Measurements from ENCODE around the gene BAX. TPM values are rescaled to one million over a fixed set of nuclear protein-coding genes. Genes with fewer than 3 reads are reported as not detected.

BAX gene
- total RNA-seq, 1 donor from 2014 or later, result 127 TPM

- Histone ChIP-seq H3K36me3 (no peaks in the 10 kb centered on the region), H3K27me3 (no peaks in the 10 kb centered on the region), H3K9me3 (no peaks in the 10 kb centered on the region), H3K4me3 (no peak overlapping the region), H3K4me1 (peaks cover 7% of the 10 kb centered on the region), H3K27ac (no peak overlapping the region)
- ATAC-seq, result no peak
- no peak for DNase-seq
- no peak for TF ChIP-seq CTCF (IDR thresholded peaks at IDR 0.05)
- intact Hi-C loops (cut with DNase I), result no loop called here
Observed at GRCh38 chr19:48938256-48938655, 16.4 kb upstream of the BAX start.

- no peak for ATAC-seq
- no peak for TF ChIP-seq CTCF (IDR thresholded peaks at IDR 0.05)
- Histone ChIP-seq H3K27ac (no peak overlapping the region), H3K4me3 (no peak overlapping the region), H3K9me3 (no peaks in the 10 kb centered on the region), H3K27me3 (no peaks in the 10 kb centered on the region), H3K4me1 (no peaks in the 10 kb centered on the region), H3K36me3 (no peaks in the 10 kb centered on the region)
- intact Hi-C loops (cut with DNase I), result no loop called here
- DNase-seq, result no peak
Observed at GRCh38 chr19:48940902-48941301, 13.8 kb upstream of the BAX start.

GRCh38 chr19:48943081-48943480, 11.6 kb upstream of the BAX start:
- no peaks in the 10 kb centered on the region for H3K36me3 ChIP-seq
- ATAC-seq (no peak), DNase-seq (no peak)
- TF ChIP-seq CTCF (IDR thresholded peaks at IDR 0.05), result no peak
- H3K27ac ChIP-seq, result no peak overlapping the region
- intact Hi-C loops (cut with DNase I), result no loop called here
- H3K4me3 ChIP-seq, result no peak overlapping the region
- H3K9me3 ChIP-seq, result no peaks in the 10 kb centered on the region
- H3K4me1 ChIP-seq, result no peaks in the 10 kb centered on the region
- H3K27me3 ChIP-seq, result no peaks in the 10 kb centered on the region

- no peaks in the 10 kb centered on the region for H3K4me1 ChIP-seq
- no peak for DNase-seq
- no peak overlapping the region for H3K4me3 ChIP-seq
- no peaks in the 10 kb centered on the region for H3K27me3 ChIP-seq
- intact Hi-C loops (cut with DNase I), result no loop called here
- H3K9me3 ChIP-seq, result no peaks in the 10 kb centered on the region
- no peaks in the 10 kb centered on the region for H3K36me3 ChIP-seq
- H3K27ac ChIP-seq, result no peak overlapping the region
- no peak for ATAC-seq
- TF ChIP-seq CTCF (IDR thresholded peaks at IDR 0.05), result no peak
Observed at GRCh38 chr19:48945415-48945814, 9.3 kb upstream of the BAX start.

GRCh38 chr19:48945817-48946216, 8.9 kb upstream of the BAX start:
- DNase-seq (no peak), ATAC-seq (no peak)
- Histone ChIP-seq H3K4me3 (no peak overlapping the region), H3K9me3 (no peaks in the 10 kb centered on the region), H3K4me1 (no peaks in the 10 kb centered on the region), H3K36me3 (no peaks in the 10 kb centered on the region), H3K27me3 (no peaks in the 10 kb centered on the region), H3K27ac (no peak overlapping the region)
- TF ChIP-seq CTCF (IDR thresholded peaks at IDR 0.05), result no peak
- intact Hi-C loops (cut with DNase I), result no loop called here

Data from upper lobe of right lung (tissue), 1 donor.